K562 treated with DMSO at 1 percent for 12 hours (cell line): Measurements from ENCODE around the gene VAPA. TPM values are rescaled to one million over a fixed set of nuclear protein-coding genes. Genes with fewer than 3 reads are reported as not detected.

Source experiments
- total RNA-seq: library from RNA; unstranded; fragments of 300-600 nt; gene quantifications from 2 replicates; pipeline ENCODE4 v1.2.3, GENCODE V29; 2022; ENCODE audit not compliant: insufficient read depth

Gene VAPA, protein sequence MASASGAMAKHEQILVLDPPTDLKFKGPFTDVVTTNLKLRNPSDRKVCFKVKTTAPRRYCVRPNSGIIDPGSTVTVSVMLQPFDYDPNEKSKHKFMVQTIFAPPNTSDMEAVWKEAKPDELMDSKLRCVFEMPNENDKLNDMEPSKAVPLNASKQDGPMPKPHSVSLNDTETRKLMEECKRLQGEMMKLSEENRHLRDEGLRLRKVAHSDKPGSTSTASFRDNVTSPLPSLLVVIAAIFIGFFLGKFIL
- 191 and 292 TPM in 2 replicates for total RNA-seq

DNA sequence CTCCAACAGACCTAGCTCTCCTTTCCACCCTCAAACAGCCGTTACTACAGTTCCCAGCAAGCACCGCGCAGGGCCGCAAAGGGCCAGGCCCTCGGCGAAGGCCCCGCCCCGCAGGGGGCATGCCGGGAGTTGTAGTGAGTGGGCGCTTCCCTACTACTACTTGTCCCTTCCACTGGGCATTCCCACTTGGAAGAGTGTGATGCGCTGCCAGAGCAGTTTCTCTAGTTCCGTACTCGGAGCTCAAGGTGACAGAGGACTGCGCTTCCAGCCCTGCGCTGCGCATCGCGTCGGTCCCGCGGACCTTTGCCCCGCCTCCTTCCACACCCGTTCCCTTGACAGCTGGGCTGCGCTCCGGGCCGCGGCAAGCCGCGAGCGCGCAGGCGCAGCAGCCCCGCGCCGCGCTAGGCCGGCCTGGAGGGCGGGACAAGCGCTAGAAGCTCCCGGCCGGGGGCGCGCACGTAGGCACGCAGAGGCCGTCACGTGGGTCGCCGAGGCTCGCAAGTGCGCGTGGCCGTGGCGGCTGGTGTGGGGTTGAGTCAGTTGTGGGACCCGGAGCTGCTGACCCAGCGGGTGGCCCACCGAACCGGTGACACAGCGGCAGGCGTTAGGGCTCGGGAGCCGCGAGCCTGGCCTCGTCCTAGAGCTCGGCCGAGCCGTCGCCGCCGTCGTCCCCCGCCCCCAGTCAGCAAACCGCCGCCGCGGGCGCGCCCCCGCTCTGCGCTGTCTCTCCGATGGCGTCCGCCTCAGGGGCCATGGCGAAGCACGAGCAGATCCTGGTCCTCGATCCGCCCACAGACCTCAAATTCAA lies at the start of gene VAPA:
VAPA (plus strand) TSS at position 491 of the 808 bp plus-strand sequence; CDS start at position 732, 241 bp downstream.

DNA sequence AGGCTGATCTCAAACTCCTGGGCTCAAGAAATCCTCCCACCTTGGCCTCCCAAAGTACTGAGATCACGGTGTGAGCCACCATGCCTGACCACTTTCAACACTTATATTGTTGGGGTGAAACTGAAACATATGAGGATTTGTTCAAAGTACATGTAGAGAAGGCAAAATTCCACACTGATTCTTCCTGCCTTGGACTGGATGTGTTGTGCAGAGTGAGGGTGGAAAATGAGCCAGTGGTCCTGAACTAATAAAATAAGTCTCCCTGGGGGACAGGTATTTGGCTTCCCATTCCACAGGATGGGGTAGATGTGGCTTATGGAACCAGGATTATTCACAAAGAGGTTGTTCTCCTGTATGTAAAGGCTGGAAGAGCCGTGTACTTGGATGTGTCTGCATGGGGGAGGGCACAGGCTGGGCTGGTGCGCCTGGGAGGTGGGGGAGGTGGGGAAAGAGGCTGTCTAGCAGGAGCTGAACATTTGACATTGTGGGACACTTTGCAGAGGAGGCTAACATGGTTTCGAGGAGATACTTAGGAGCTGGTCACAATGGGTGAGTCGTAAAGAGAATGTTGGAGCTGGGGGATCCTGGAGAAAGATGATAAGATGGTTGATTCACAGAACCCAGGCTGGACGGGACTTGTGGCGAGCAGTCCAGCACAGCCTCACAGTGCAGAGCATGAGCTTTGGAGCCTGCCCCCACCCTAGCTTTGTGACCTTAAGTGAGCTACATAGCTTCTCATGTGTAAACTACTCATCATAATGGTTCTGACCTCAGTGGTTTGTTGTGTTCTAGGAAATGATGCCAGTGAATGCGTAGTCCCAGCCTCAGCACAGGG lies 28.4 kb upstream of the VAPA start, which contains the start of gene TXNDC2:
TXNDC2 (plus strand) TSS at position 804 of the 835 bp plus-strand sequence. CDS start 708 bp downstream, outside the sequence.

Other genes with a start within 250 kb of the VAPA start
- gene RAB31, start 205.7 kb upstream of the VAPA start, total RNA-seq = 10.5 and 28.0 TPM in 2 replicates
- gene TXNDC2, start 28.0 kb upstream of the VAPA start, total RNA-seq = 0.48 TPM in 1 of 2 replicates, not detected in the other